ENCODE data around the gene PRKN.

- TF ChIP-seq POLR2AphosphoS5 (IDR thresholded peaks at IDR 0.05; ENCODE audit: low read depth, low read length) (no peak), CTCF (IDR thresholded peaks at IDR 0.05) (no peak), REST (IDR thresholded peaks at IDR 0.05; ENCODE audit: insufficient read depth in 1 of 2, low read depth in 2 of 2, low read length in 1 of 2) (no peak), TCF7L2 (IDR thresholded peaks at IDR 0.05; ENCODE audit: low read depth, low read length) (no peak)
Measured at GRCh38 chr6:162055365-162055764, 672.2 kb downstream of the PRKN start.
